NCI-H2081 treated with DMSO at 0.1 percent for 48 hours (cell line): ENCODE data around the gene LACTBL1.

Experiments used
- DNase-seq: peaks from one replicate; lab custom pipeline; 2025; lab: John Stamatoyannopoulos, UW

Gene LACTBL1

DNA sequence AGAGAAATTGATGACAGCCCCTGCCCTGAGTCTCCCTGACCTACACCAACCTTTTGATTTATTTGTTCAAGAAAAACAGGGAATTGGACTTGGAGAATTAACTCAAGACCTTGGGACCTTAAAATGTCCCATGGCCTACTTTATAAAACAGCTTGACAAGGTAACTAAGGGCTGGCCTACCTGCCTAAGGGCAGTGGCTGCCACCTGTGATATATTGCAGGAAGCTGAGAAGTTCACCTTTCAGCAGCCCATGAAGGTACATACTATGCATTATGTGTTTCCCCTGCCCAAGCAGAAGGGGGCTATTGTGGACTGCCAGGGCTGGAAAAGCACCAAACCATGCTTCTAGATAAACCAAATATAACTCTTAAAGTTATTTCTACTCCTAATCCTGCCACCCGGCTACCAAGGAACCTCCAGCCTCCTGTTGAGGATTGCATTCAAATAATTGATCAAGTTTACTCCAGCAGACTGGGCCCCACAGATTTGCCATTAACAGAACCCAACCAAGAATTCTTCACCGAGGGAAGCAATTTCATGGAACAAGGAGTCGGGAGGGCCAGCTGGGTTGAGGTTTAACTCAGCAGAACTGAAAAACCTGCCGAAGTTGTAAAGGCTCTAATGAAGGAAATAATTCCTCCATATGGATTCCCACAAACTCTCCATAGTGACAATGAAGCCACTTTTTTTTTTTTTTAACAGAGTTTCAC is 28.2 kb downstream of the LACTBL1 start:
- DNase-seq, result no peak

DNA sequence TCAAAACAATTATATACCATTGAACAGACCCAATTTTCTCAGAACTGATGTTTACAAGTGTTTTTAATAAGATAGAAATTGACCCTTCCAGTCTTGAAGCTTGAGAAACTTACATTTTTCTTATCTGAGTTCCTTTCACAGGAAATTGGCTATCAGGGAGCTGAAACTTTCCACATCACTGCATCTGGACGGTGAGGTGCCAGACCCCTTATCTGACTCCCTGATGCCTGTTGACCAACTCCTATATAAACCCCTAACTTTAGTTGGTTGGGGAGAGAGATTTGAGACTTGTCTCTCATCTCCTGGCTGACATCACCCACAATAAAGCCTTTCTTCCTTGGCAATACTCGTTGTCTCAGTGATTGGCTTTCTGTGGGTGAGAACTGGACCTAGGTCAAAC is 31.4 kb downstream of the LACTBL1 start:
- no peak for DNase-seq

DNA sequence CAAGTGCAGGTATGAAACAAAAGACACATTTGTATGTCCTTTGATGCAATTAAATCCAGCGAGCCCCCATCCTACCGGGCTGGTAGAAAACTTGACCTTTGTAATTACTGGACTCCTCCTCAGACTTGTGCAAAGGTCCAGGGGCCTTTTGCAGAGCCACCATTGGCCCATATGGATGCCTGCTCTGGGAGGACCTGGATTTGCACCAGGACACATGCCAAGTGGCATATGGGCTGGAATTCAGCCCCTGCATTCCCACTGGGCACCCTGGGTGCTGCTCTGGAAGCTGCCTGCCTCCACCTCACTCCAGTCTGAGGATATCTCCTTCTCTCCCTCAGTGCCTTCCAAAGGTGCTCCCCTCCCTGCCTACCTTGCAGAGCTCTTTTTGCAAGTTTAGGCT is 36.0 kb downstream of the LACTBL1 start:
- no peak for DNase-seq

DNA sequence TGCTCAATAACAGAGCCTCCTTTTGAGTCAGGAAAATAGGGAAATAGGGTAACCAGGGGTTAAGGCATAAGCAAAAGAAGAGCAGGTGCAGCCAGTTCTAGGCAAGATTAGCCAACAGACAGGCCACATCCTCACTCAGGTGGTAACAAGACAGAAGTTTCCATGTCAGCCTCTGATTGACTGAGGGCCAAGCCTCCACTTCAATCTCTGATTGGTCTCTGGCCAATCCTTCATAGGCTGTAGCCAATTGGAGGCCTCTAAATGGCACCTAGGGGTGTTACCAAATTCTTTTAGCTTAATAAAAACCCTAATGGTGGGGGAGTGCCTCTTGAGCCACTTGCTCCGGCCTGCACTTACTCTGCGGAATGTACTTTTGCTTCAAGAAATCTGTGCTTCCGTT is 37.2 kb downstream of the LACTBL1 start:
- no peak for DNase-seq

DNA sequence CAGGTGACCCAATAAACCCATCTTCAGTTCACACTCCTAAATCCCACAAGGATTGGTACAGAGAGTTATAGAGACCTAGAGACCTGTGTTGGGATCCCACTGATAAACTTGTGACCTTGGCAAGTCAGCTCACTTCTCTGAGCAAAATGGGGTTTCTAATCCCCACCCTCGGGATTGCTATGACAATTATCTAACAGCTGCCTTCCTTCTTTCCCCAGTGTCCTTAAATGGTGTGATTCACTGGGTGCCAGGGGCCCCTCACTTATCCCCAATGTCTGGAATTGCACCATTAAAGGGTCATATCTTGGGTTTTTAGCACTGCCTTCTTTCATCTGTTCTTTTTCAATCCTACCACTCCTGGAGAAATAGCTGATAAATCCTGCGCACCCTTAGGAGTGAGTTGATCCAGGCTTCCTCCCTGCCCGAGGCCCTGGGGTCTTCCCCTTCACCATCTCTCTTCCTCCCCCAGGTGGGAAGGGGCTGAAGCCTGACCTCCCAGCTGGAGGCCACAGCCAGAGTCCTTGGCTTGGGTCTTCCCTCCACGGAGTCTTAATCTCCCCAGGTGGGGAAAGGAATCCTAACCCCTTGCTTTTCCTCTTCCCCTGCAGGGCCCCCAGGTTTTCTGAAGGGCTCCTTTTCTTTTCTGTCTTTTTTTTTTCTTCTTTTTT is 39.7 kb downstream of the LACTBL1 start:
- DNase-seq, result no peak

DNA sequence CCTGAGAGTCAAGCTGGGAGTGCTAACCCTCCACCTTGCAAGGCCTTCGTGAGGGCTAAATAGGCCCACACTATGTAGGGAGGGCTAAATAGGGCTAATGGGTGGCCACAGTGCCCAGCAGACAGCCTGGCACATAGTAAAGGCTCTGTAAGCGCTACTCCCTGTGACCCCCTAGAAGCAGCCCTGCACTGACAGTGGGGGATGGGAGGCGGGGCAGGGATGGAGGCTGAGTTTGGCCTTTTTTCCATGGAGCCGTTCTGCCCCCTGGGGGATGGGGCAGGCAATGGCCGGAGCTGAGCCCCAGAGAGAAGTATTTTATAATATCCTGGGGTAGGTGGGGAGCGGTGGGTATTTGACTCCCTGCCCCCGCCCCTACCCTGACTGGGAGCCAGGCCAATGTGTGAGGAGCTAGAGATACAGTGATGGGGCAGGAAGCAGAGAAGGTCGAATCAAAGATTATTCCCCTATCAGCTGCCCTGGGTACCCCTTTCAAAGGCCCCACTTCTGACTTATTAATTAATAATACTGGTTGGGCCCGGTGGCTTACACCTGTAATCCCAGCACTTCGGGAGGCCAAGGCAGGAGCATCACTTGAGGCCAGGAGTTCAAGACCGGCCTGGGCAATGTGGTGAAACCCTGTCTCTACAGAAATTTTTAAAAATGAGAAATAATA is 42.3 kb downstream of the LACTBL1 start:
- no peak for DNase-seq

DNA sequence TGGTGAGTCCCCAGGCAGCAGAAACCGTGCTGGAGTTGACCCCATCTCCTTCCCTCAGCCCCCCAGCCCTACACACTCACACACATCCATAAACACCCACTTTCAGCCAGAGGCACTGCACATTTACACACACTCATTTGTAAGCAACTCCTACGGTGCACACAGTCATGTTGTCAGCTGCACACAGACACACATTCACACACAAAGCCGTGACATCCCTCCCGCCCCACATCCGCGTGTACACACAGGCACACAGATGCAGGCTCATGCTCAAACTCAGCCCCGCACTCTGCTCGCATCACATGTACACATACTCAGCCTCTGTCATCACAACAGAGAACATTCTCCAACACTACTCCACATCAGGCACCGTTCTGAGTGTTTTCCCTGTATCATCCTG is 47.6 kb downstream of the LACTBL1 start:
- DNase-seq, result no peak

DNA sequence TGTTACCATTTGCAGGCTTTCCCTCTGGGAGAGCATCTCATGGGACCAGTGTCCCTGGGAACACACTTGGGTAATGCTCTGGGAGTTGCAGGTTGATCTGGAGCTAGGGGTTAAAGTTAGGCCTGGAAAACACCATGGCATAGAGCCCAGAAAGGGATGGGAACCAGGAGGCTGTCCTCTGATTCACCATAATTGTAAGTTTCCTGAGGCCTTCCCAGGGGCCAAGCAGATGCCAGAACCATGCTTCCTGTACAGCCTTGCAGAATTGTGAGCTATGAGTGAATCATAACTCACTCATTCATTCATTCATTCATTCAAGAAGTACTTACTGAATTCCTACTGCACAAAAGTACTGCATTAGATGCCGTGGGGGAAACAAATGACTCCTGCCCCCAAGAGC is 50.0 kb downstream of the LACTBL1 start:
- DNase-seq, result no peak

DNA sequence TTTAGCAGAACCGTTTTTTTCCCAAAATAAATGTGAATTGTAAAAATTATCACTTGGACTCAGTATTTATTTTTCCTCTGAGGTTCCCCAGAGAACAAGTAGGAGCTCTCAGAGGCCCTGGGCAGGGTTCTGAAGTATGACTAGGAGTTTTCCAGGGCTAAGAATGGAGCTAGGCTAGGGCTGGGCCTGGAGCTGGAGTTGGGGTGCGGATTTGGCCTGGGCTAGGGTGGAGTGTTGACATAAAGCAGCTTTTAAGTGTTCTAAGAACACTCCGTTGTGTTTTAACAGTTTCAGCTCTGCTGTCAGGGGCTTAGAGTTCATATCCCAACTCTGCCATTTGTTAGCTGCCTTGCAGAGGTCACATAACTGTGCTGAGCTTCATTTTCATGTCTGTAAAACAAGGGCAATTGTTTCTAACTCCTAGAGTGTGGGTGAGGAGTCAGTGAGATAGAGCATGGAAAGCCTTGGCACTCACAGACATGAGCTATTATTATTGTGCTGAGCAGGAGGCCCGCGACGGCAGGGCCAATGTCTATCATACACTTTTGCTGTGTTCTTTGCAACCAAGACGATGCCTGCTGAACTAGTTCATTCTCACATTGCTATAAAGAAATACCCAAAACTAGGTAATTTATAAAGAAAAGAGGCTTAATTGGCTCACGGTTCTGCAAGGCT is 51.1 kb downstream of the LACTBL1 start:
- no peak for DNase-seq

DNA sequence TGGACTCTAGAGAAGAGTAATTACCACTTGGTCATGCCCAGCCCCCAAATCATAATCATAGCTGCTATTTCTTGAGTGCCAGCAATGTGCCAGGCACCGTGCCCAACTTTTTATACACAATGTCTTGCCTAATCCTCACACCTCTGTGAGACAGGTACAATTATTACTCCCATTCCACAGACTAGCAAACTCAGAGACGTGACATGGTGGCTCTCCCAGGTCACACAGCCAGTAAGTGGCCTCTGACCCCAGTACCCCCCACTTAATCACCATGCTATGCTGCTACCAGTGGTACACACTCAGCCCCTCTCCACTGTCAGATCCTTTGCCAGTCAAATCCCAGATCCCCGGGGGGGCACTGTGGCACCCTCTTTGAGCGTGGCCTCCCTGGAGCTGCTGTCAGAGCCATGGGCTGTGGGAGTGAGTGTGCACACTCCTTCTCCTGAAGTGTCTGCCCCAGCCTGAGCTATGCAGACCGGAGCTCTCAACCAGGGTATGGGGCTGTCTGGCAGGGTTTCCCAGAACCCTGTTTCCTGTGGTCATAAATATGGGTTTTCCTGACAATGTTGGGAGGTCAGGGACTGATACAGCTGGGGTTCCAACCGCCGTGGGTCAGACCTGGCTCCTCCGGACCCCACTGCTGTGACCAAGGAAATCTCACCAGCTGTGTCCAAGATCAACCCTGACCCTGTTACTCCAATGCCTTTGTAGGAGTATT is 51.8 kb downstream of the LACTBL1 start:
- no peak for DNase-seq

DNA sequence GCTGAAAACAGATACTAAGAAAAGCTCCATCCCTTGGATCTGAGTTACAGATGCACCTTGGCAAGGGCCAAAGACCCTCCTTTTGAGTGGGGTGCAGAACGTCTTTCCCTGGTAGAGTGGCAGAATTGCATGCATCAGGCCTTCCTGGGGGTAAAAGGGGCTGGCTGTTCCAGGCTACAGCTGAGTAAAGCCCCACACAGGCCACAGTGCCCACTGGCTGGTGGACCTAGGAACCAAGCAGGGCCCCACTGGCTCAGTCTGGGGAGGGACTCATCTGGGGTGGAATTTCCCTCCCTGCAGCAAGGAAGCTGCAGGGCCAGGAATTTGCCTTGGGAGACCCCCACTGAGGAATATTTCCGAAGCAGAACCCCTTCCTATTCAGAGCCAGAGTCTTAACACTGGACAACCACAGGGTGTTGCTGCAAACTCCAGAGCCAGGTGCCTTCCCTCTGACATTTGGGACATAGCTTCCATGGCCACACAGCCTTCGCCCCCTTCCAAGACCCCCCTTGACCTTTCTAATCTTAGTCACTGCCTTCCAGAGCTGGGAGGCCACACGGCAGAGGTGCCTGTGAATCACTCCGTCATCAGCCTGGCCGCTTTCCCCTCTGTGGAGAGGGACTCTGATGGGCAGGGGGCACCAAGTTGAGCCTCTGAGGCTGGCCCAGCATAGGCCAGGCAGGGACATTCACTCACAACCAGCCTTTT is 52.5 kb downstream of the LACTBL1 start:
- no peak for DNase-seq

DNA sequence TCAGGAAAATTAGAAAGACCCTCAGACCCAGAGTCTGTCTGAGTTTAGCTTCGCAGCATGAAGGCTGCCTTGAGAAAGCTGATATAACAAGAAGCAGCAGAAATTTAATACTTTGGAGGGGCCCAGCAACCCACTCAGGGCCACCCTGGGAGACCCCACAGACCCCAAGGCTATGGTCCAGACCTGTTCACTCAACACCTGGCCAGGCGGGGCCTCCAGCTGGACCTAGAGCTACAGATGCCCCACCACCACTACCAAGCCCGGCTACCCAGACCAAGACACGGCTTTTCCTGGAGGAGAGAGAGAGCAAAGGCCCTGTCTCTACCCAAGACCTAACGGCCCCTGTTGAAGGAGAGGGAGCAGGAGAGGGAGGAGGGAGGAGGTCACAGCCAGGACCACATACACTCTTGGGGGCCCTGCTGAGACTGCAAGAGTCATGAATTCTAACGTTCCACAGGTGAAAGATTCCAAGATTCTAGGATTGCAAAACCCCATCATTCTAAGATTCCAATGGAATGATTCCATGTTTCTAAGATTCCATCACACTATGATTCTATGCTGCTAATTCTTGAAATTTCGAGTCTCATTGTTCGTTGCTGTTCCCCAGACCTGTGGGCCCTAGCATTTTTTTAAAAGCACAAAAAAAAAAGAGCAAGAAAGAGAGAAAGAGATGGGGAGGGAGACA is 53.2 kb downstream of the LACTBL1 start:
- DNase-seq, result no peak

DNA sequence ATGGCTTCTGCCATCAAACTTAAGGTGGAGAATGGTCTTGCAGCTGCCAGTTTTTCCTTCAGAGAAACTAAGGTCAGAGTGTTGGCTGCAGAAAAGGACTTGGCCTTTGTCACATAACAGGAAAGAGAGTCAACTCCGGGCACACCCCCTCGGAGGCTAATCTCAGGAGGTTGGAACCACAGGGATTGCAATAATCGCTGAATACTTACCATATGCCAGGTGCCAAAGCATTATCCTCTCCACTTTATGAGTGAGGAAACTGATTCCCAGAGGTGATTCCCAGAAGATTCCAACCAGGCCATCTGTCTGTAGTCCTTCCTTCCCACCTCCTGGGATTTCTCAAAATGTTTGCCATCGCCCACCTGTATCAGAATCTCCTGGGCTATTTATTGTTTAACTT is 54.0 kb downstream of the LACTBL1 start:
- no peak for DNase-seq

DNA sequence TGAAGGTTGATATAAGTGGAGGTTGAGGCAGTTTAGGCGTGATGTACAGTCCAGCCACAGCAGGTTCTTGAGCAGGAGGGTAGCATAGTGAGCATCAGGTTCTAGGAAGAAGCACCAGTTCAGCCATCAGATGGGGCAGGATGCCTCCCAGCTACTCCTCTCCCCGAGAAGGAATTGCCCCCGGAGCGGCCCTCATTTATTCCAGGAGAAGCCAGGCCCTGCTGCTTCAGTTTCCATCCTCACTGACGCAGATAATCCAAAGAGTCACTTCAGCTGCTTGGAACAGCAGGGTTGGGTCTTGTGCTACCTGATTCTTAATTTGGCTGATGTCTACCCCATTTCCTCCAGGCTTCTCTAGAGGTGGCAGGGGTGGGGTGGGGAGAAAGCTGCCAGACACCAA is 54.7 kb downstream of the LACTBL1 start:
- DNase-seq, result no peak

DNA sequence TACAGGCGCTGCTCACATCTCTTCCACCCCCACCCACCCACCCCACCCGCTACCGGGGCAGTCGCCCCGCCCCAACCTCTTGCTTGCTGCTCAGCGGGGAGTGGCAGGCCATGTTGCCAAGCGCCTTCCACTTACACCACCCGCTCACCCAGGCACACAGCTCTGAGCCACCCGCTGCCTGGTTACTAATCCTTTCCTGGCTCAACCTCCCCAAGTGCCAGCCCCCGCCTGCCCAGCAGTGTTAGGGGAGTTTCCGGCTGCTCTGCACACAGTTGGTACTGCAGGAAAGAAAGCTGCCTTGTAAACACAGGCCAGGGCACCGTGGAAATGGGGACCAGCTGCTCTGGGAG is 56.2 kb downstream of the LACTBL1 start:
- peak; percentile 37 for DNase-seq

DNA sequence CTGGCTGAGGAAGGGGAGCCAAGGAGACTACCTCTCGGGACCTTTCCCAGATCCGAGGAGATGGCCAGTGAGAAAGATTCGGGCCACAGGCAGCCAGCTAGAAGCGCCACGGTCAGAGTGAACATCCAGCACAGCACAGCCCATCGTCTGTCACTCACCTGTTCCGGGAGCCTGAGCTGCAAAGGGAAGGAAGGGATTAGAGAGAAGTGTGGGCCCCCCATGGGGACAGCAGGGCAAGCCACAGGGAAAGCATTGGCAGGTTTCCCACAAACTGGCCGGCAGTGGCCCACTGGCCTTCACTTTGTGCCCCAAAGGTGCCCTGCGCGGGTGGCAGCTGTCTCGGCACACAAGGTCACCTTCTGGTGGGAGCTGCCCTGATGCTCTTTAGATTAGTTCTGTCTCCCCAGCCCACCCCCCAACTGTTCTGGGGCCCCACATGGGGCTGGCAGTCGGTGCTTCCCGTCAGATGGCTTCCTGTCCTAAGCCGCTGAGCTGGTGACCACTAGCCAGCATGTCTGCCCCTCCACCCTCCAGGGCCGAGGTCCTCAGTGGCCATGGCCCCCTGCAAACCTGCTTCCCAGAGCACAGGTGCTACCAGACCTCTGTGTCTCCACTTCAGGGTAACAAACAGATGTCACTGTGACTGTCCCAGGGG is 56.7 kb downstream of the LACTBL1 start:
- no peak for DNase-seq

DNA sequence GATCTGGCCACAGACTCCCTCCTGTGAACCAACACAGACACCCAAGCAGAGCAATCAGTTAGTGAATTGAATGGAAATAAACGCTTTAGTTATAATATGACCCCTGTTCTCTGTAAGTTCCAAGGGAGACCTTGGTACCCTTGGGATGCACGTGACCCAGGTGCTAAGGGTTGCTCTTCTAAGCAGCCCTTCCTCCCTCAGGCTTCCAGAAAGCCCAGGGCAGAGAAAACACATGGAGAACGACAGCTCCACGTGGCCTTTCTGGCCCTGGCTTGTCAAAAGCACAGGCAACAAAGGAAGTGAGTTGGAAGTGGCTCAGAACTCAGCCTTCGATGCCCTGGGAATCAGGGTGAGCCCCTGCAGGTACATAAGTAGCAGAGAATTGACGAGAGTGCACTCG is 57.4 kb downstream of the LACTBL1 start:
- no peak for DNase-seq

DNA sequence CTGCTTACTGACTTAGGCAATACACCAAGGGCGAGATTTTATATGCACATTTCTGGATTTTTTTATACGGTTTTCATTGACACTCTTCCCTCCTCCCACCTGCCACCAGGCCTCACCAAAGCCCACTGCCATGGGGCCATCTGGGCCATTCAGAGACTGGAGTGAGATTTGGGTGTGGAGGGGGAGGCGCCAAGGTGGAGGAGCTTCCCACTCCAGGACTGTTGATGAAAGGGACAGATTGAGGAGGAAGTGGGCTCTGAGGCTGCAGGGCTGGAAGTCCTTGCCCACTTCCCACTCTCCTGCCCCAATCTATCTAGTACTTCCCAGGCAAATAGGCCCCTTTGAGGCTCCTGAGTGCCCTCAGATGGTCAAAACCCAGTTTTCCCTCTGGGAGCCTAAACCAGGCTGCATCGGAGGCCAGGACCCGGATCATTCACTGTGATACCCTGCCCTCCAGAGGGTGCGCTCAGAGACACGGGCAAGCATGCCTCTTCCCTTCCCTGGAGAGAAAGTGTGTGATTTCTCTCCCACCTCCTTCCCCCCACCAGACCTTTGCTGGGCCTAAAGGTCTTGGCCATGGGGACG is 57.9 kb downstream of the LACTBL1 start:
- DNase-seq, result no peak

DNA sequence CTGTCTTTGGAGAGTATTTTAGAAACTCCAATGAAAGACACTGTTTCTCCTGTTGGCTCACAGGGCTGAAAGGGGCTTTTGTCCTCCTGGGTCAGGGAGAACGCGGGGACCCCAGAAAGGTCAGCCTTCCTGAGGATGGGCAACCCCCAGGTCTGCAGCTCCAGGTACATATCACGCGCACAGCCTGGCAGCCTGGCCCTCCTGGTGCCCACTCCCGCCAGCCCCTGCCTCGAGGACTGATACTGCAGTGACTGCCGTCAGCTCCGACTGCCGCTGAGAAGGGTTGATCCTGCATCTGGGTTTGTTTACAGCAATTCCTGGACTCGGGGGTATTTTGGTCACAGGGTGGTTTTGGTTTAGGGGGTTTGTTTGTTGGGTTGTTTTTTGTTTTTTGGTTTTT is 58.5 kb downstream of the LACTBL1 start:
- no peak for DNase-seq
